OCI-LY7 (cell line): ENCODE measurements around the gene TP53I11. TPM values are rescaled to one million over a fixed set of nuclear protein-coding genes. Genes with fewer than 3 reads are reported as not detected.

ENCODE experiments used
- BruUV-seq: library from RNA; stranded (reverse); fragments of 400-500 nt; replicated peaks from 2 replicates; lab custom pipeline; 2021; lab: Mats Ljungman, UMichigan
- CTCF ChIA-PET: fragments of 300-600 bp; sonication (Branson Sonifier 250); formaldehyde crosslinking; loops from one replicate; lab custom pipeline; 2022; ENCODE audit warnings: antibody characterized with exemption; ENCODE audit not compliant: unreplicated experiment; lab: Charles Lee
- POLR2A ChIA-PET: fragments of 300-600 bp; sonication (Branson Sonifier 250); formaldehyde crosslinking; loops from one replicate; lab custom pipeline; 2022; ENCODE audit warnings: antibody characterized with exemption; lab: Charles Lee
- DNase-seq: peaks from one replicate; pipeline ENCODE4 v3.0.0-alpha.2; 2015; ENCODE audit warnings: low spot score
- H2AFZ ChIP-seq: fragments of 200-600 bp; sonication (generic), shearing (Covaris generic); 2 replicates; pipeline ENCODE4 v1.6.1; 2014; ENCODE audit warnings: mild to moderate bottlenecking, antibody characterized with exemption, low read length, moderate library complexity
- H3K27ac ChIP-seq: fragments of 200-600 bp; sonication (generic); 2 replicates; pipeline ENCODE4 v1.5.1; 2014; ENCODE audit warnings: mixed run types, low read depth, mild to moderate bottlenecking, moderate library complexity, low read length, inconsistent platforms; ENCODE audit not compliant: poor library complexity, severe bottlenecking
- H3K36me3 ChIP-seq: fragments of 200-600 bp; sonication (generic); 2 replicates; pipeline ENCODE4 v1.6.1; 2014; ENCODE audit warnings: mild to moderate bottlenecking, antibody characterized with exemption, low read length, moderate library complexity, mixed read lengths; ENCODE audit not compliant: insufficient read depth
- H3K4me1 ChIP-seq: fragments of 200-600 bp; sonication (generic); 2 replicates; pipeline ENCODE4 v1.5.1; 2014; ENCODE audit warnings: mild to moderate bottlenecking, low read length; ENCODE audit not compliant: insufficient read depth, poor library complexity, severe bottlenecking
- H3K4me2 ChIP-seq: fragments of 200-600 bp; sonication (generic); 2 replicates; pipeline ENCODE4 v1.6.1; 2014; ENCODE audit warnings: mild to moderate bottlenecking, low read length
- H3K4me3 ChIP-seq: fragments of 200-600 bp; sonication (generic); 2 replicates; pipeline ENCODE4 v1.5.1; 2014; ENCODE audit warnings: mild to moderate bottlenecking, low read depth, low read length; ENCODE audit not compliant: poor library complexity, severe bottlenecking
- H3K79me2 ChIP-seq: fragments of 200-600 bp; sonication (generic); 2 replicates; pipeline ENCODE4 v1.6.1; 2016; ENCODE audit warnings: low read depth, mild to moderate bottlenecking, low read length, moderate library complexity, mixed read lengths; ENCODE audit not compliant: insufficient read depth
- H3K9me2 ChIP-seq: fragments of 200-600 bp; sonication (generic); 2 replicates; pipeline ENCODE4 v1.6.1; 2016; ENCODE audit warnings: mild to moderate bottlenecking, low read length, mixed read lengths; ENCODE audit not compliant: insufficient read depth
- H3K9me3 ChIP-seq: fragments of 200-600 bp; sonication (generic); 2 replicates; pipeline ENCODE4 v1.6.1; 2014; ENCODE audit warnings: mild to moderate bottlenecking, mixed run types, low read length, mixed read lengths
- H4K20me1 ChIP-seq: fragments of 200-600 bp; sonication (generic); 2 replicates; pipeline ENCODE4 v1.6.1; 2014; ENCODE audit warnings: mild to moderate bottlenecking, antibody characterized with exemption, low read length, moderate library complexity, mixed read lengths; ENCODE audit not compliant: insufficient read depth
- CTCF ChIP-seq: fragments of 200-600 bp; sonication (generic); conservative IDR thresholded peaks from 2 replicates; pipeline ENCODE4 v1.5.1; 2014; ENCODE audit warnings: mild to moderate bottlenecking, antibody characterized with exemption, low read length, moderate library complexity, mixed read lengths
- EZH2phosphoT487 ChIP-seq: fragments of 200-600 bp; sonication (generic); IDR thresholded peaks from 2 replicates; pipeline ENCODE4 v1.6.1; 2018; ENCODE audit warnings: low read depth, borderline replicate concordance, mild to moderate bottlenecking, mixed run types, antibody characterized with exemption, low read length, moderate library complexity, mixed read lengths
- intact Hi-C: fragments of 100-400 bp; cut with micrococcal nuclease; formaldehyde crosslinking; loops from one replicate; pipeline ENCODE4 v1.10.0; 2022; ENCODE audit not compliant: unreplicated experiment
- total RNA-seq, 2 experiments: library from RNA; depleted of rRNA in 1 of 2; stranded (reverse); fragments of >200 nt in 1 of 2; shearing (Covaris generic) in 1 of 2; gene quantifications; 2 replicates each; pipeline ENCODE4 v1.2.3, GENCODE V29; 2014 to 2022

The TP53I11 gene
- total RNA-seq, 2 experiments from 2014 or later = 0.25 to 0.51 TPM

- Histone ChIP-seq H2AFZ (no peak overlapping the region), H3K4me2 (no peak overlapping the region), H3K9me2 (no peaks in the 10 kb centered on the region), H3K36me3 (no peaks in the 10 kb centered on the region), H3K4me1 (no peaks in the 10 kb centered on the region), H3K79me2 (no peaks in the 10 kb centered on the region), H4K20me1 (no peaks in the 10 kb centered on the region), H3K4me3 (no peak overlapping the region), H3K9me3 (no peaks in the 10 kb centered on the region), H3K27ac (no peak overlapping the region)
- TF ChIP-seq EZH2phosphoT487 (no peak), CTCF (no peak)
- no TSS peak for BruUV-seq
- DNase-seq = no peak
- intact Hi-C loops = loop anchor here (5.0 kb wide), 1 partner anchor 411 kb away; no protein-coding TSS in a partner anchor
- ChIA-PET POLR2A (no interaction called here), CTCF (interaction anchor here (2.9 kb wide), 1 partner anchor 15 kb away, joined by 7 read pairs; no protein-coding TSS in a partner anchor)
These were observed 24.6 kb downstream of the TP53I11 start for GRCh38 chr11:44926036-44926435.

- Histone ChIP-seq H4K20me1 (no peaks in the 10 kb centered on the region), H3K27ac (no peak overlapping the region), H3K4me3 (no peak overlapping the region), H3K36me3 (no peaks in the 10 kb centered on the region), H3K4me2 (no peak overlapping the region), H3K4me1 (no peaks in the 10 kb centered on the region), H3K9me3 (no peaks in the 10 kb centered on the region), H3K9me2 (no peaks in the 10 kb centered on the region), H2AFZ (no peak overlapping the region), H3K79me2 (no peaks in the 10 kb centered on the region)
- TF ChIP-seq EZH2phosphoT487 (no peak), CTCF (no peak)
- CTCF ChIA-PET = interaction anchor here (1.3 kb wide), 1 partner anchor 180 kb away, joined by 3 read pairs; no protein-coding TSS in a partner anchor
- BruUV-seq = no TSS peak
- DNase-seq = no peak
- POLR2A ChIA-PET = no interaction called here
- intact Hi-C loops = no loop called here
These were observed 26.9 kb downstream of the TP53I11 start for GRCh38 chr11:44923806-44924205.

- no peak overlapping the region for H2AFZ ChIP-seq
- no peaks in the 10 kb centered on the region for H4K20me1 ChIP-seq
- BruUV-seq = no TSS peak
- TF ChIP-seq EZH2phosphoT487 = no peak
- no peak for TF ChIP-seq CTCF
- CTCF ChIA-PET = interaction anchor here (1.3 kb wide), 1 partner anchor 181 kb away, joined by 3 read pairs; no protein-coding TSS in a partner anchor
- no peaks in the 10 kb centered on the region for H3K9me2 ChIP-seq
- H3K27ac ChIP-seq = no peak overlapping the region
- intact Hi-C loops = no loop called here
- H3K9me3 ChIP-seq = no peaks in the 10 kb centered on the region
- no peak for DNase-seq
- no peak overlapping the region for H3K4me3 ChIP-seq
- POLR2A ChIA-PET = no interaction called here
- H3K36me3 ChIP-seq = no peaks in the 10 kb centered on the region
- H3K79me2 ChIP-seq = no peaks in the 10 kb centered on the region
- no peaks in the 10 kb centered on the region for H3K4me1 ChIP-seq
- no peak overlapping the region for H3K4me2 ChIP-seq
These were observed 27.6 kb downstream of the TP53I11 start for GRCh38 chr11:44923115-44923514.
